Mesenchymal stem cell (in vitro differentiated cells and primary cell): ENCODE results near the gene CDH4.

ENCODE experiments used
- DNase-seq: peaks from one replicate; pipeline ENCODE4 v3.0.0-alpha.2; 2013
- H2AFZ ChIP-seq: one replicate; pipeline ENCODE4 v1.6.1; 2013; ENCODE audit warnings: low read depth, mild to moderate bottlenecking, control low read depth, inconsistent platforms, low read length, moderate library complexity
- H2AK5ac ChIP-seq: 2 replicates; pipeline ENCODE4 v1.6.1; 2013; ENCODE audit warnings: low read length, moderate library complexity, mild to moderate bottlenecking, inconsistent platforms; ENCODE audit not compliant: severe bottlenecking
- H2BK120ac ChIP-seq: one replicate; pipeline ENCODE4 v1.6.1; 2013; ENCODE audit warnings: low read depth, mild to moderate bottlenecking, inconsistent platforms, low read length, moderate library complexity
- H2BK12ac ChIP-seq, 2 experiments: one replicate each; pipeline ENCODE4 v1.6.1; 2013; ENCODE audit warnings: inconsistent platforms in 2 of 2, low read length in 2 of 2, mild to moderate bottlenecking in 2 of 2, moderate library complexity in 2 of 2, control low read depth in 1 of 2
- H2BK15ac ChIP-seq: one replicate; pipeline ENCODE4 v1.6.1; 2013; ENCODE audit warnings: mild to moderate bottlenecking, low read depth, inconsistent platforms; ENCODE audit not compliant: poor library complexity, severe bottlenecking
- H2BK5ac ChIP-seq: 2 replicates; pipeline ENCODE4 v1.6.1; 2013; ENCODE audit warnings: low read depth, mild to moderate bottlenecking, low read length, control low read depth, inconsistent platforms; ENCODE audit not compliant: poor library complexity, severe bottlenecking
- H3K14ac ChIP-seq, 2 experiments: one replicate each; pipeline ENCODE4 v1.6.1; 2013; ENCODE audit warnings: inconsistent platforms in 2 of 2, low read length in 2 of 2, control low read depth in 1 of 2, mild to moderate bottlenecking in 1 of 2, moderate library complexity in 1 of 2
- H3K18ac ChIP-seq, 2 experiments: one replicate each; pipeline ENCODE4 v1.6.1; 2013; ENCODE audit warnings: inconsistent platforms in 2 of 2, low read length in 2 of 2, control low read depth in 1 of 2, low read depth in 1 of 2, mild to moderate bottlenecking in 1 of 2
- H3K23ac ChIP-seq, 2 experiments: one replicate each; pipeline ENCODE4 v1.6.1; 2013; ENCODE audit warnings: inconsistent platforms in 2 of 2, low read length in 2 of 2, mild to moderate bottlenecking in 2 of 2, moderate library complexity in 2 of 2, control low read depth in 1 of 2
- H3K27ac ChIP-seq: 2 replicates; pipeline ENCODE4 v1.5.1; 2013; ENCODE audit warnings: mild to moderate bottlenecking, moderate library complexity, low read length, control low read depth, inconsistent platforms; ENCODE audit not compliant: poor library complexity, severe bottlenecking
- H3K27me3 ChIP-seq, 2 experiments: 2 replicates each; pipeline versions ENCODE4 v1.6.1 to v1.7.0; 2013; ENCODE audit warnings: low read length in 2 of 2, mild to moderate bottlenecking in 2 of 2, moderate library complexity in 2 of 2, control low read depth in 1 of 2, inconsistent platforms in 1 of 2; ENCODE audit not compliant: control insufficient read depth in 1 of 2, insufficient read depth in 1 of 2
- H3K36me3 ChIP-seq, 2 experiments: 2 replicates each; pipeline versions ENCODE4 v1.6.1 to v1.7.0; 2013; ENCODE audit warnings: low read length in 2 of 2, control low read depth in 1 of 2, inconsistent platforms in 1 of 2, low read depth in 1 of 2, mild to moderate bottlenecking in 1 of 2; ENCODE audit not compliant: insufficient read depth in 2 of 2, control insufficient read depth in 1 of 2
- H3K4ac ChIP-seq, 2 experiments: one replicate each; pipeline ENCODE4 v1.6.1; 2013; ENCODE audit warnings: inconsistent platforms in 2 of 2, low read length in 2 of 2, mild to moderate bottlenecking in 2 of 2, moderate library complexity in 2 of 2, control low read depth in 1 of 2, low read depth in 1 of 2
- H3K4me1 ChIP-seq: 2 replicates; pipeline ENCODE4 v1.6.1; 2013; ENCODE audit warnings: low read depth, low read length, control low read depth; ENCODE audit not compliant: control insufficient read depth, insufficient read depth
- H3K4me2 ChIP-seq: 2 replicates; pipeline ENCODE4 v1.6.1; 2013; ENCODE audit warnings: low read length, mild to moderate bottlenecking, inconsistent platforms; ENCODE audit not compliant: poor library complexity, severe bottlenecking
- H3K4me3 ChIP-seq, 2 experiments: 2 replicates each; pipeline versions ENCODE4 v1.5.1 to v1.7.0; 2013; ENCODE audit warnings: low read length in 2 of 2, mild to moderate bottlenecking in 2 of 2, control low read depth in 1 of 2, low read depth in 1 of 2; ENCODE audit not compliant: insufficient read depth in 1 of 2
- H3K79me1 ChIP-seq: replicated peaks from 2 replicates; pipeline ENCODE4 v1.6.1; 2013; ENCODE audit warnings: mild to moderate bottlenecking, control low read depth, low read length, inconsistent platforms; ENCODE audit not compliant: poor library complexity, severe bottlenecking
- H3K9ac ChIP-seq: 2 replicates; pipeline ENCODE4 v1.7.0; 2013; ENCODE audit warnings: mild to moderate bottlenecking, low read length, moderate library complexity
- H3K9me3 ChIP-seq: 2 replicates; pipeline ENCODE4 v1.7.0; 2013; ENCODE audit warnings: mild to moderate bottlenecking, low read length; ENCODE audit not compliant: control insufficient read depth
- H4K8ac ChIP-seq: one replicate; pipeline ENCODE4 v1.6.1; 2013; ENCODE audit warnings: inconsistent platforms, mild to moderate bottlenecking, low read length, moderate library complexity
- H4K91ac ChIP-seq: one replicate; pipeline ENCODE4 v1.6.1; 2013; ENCODE audit warnings: mild to moderate bottlenecking, low read length, inconsistent platforms
- WGBS: methylation state at CpG from one replicate; pipeline ENCODE4 v1.1.7; 2013; ENCODE audit warnings: mixed read lengths; 5-methylcytosine and 5-hydroxymethylcytosine counted together

Gene CDH4

GRCh38 chr20:61674121-61674520 lies 422.1 kb downstream of the CDH4 start:
- DNase-seq = no peak
- Histone ChIP-seq H3K4ac (no peak overlapping the region), H3K4me2 (no peak overlapping the region), H3K4me3 (no peak overlapping the region), H2BK15ac (no peak overlapping the region), H3K9ac (no peak overlapping the region), H3K79me1 (no peaks in the 10 kb centered on the region), H3K14ac (no peak overlapping the region), H3K4me1 (no peaks in the 10 kb centered on the region), H3K9me3 (peaks cover 4% of the 10 kb centered on the region), H2AFZ (no peak overlapping the region), H2BK12ac (no peak overlapping the region), H3K27ac (no peak overlapping the region), H2BK120ac (no peak overlapping the region), H4K91ac (no peak overlapping the region), H3K36me3 (no peaks in the 10 kb centered on the region), H2AK5ac (no peak overlapping the region), H3K27me3 (no peaks in the 10 kb centered on the region), H3K18ac (no peak overlapping the region), H3K23ac (no peak overlapping the region), H2BK5ac (no peak overlapping the region), H4K8ac (no peak overlapping the region)
- 87% methylated on average over 11 of the region's 11 CpGs for WGBS

- H2AK5ac ChIP-seq = no peak overlapping the region
- no peak overlapping the region for H3K23ac ChIP-seq
- no peak overlapping the region for H2BK5ac ChIP-seq
- H3K4ac ChIP-seq = no peak overlapping the region
- no peak overlapping the region for H3K14ac ChIP-seq
- no peak overlapping the region for H3K18ac ChIP-seq
- WGBS = 56% methylated on average over 3 of the region's 3 CpGs
- no peaks in the 10 kb centered on the region for H3K4me1 ChIP-seq
- H2BK120ac ChIP-seq = no peak overlapping the region
- H3K9me3 ChIP-seq = peaks cover 4% of the 10 kb centered on the region
- no peak overlapping the region for H3K4me3 ChIP-seq
- H3K36me3 ChIP-seq = no peaks in the 10 kb centered on the region
- H3K79me1 ChIP-seq = no peaks in the 10 kb centered on the region
- no peaks in the 10 kb centered on the region for H3K27me3 ChIP-seq
- no peak overlapping the region for H3K27ac ChIP-seq
- H3K9ac ChIP-seq = no peak overlapping the region
- no peak overlapping the region for H3K4me2 ChIP-seq
- DNase-seq = no peak
- H4K8ac ChIP-seq = no peak overlapping the region
- no peak overlapping the region for H2BK15ac ChIP-seq
- H4K91ac ChIP-seq = no peak overlapping the region
- no peak overlapping the region for H2BK12ac ChIP-seq
- H2AFZ ChIP-seq = no peak overlapping the region
Measured at GRCh38 chr20:61674688-61675087, 422.6 kb downstream of the CDH4 start.

DNA sequence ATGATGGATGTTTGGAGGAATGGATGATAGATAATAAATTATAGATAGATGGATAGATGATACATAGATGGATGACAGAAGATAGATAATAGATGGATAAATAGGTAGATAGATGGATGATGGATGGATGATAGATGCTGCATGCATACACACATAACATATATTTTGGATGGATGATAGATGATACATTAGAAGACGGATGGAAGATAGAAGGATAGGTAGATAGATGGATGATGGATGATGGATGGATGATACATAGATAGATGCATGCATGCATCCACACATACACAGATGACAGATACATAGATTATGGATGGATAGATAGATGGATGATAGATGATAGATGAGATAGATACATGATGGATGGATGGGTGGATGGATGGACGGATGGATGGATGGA lies 425.9 kb downstream of the CDH4 start:
- Histone ChIP-seq H3K23ac (no peak overlapping the region), H3K4ac (no peak overlapping the region), H2AK5ac (no peak overlapping the region), H3K9me3 (no peaks in the 10 kb centered on the region), H3K4me2 (no peak overlapping the region), H4K91ac (no peak overlapping the region), H2BK120ac (no peak overlapping the region), H3K4me1 (no peaks in the 10 kb centered on the region), H3K4me3 (no peak overlapping the region), H3K79me1 (no peaks in the 10 kb centered on the region), H3K27ac (no peak overlapping the region), H2BK15ac (no peak overlapping the region), H3K14ac (no peak overlapping the region), H3K36me3 (no peaks in the 10 kb centered on the region), H3K9ac (no peak overlapping the region), H3K27me3 (peaks cover 4 to 12% of the 10 kb centered on the region in 2 experiments), H4K8ac (no peak overlapping the region), H2AFZ (no peak overlapping the region), H2BK5ac (no peak overlapping the region), H2BK12ac (no peak overlapping the region), H3K18ac (no peak overlapping the region)
- DNase-seq = no peak
- 39% methylated on average over 2 of the region's 2 CpGs for WGBS

DNA sequence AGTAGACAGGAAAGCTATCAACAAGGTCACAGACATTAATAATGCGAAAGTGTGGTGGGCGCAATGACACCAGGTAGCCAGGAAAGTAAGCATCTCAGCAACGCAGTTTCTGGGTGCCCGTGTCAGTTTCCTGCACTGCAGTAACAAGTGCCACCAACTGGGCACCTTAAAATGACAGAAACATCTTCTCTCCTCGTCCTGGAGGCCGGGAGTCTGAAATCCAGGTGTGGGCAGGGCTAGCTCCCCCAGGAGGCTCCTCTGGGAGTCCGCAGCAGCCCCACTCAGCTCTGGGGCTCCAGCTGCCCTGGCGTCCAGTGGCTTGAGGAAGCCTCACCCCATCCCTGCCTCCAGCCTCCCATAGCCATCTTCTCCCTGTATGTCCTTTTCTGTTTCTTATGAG lies 426.4 kb downstream of the CDH4 start:
- WGBS = 87% methylated on average over 8 of the region's 8 CpGs
- no peak overlapping the region for H2AK5ac ChIP-seq
- H3K9me3 ChIP-seq = no peaks in the 10 kb centered on the region

More for the DNA sequence above, 426.4 kb downstream of the CDH4 start:
- Histone ChIP-seq H4K91ac (no peak overlapping the region), H3K79me1 (no peaks in the 10 kb centered on the region), H3K23ac (no peak overlapping the region), H3K14ac (no peak overlapping the region), H2BK120ac (no peak overlapping the region), H4K8ac (no peak overlapping the region), H2BK15ac (no peak overlapping the region), H3K27me3 (peaks cover 8 to 12% of the 10 kb centered on the region in 2 experiments), H3K4me3 (no peak overlapping the region), H3K9ac (no peak overlapping the region), H3K4me2 (no peak overlapping the region), H3K4me1 (no peaks in the 10 kb centered on the region), H3K36me3 (no peaks in the 10 kb centered on the region), H3K27ac (no peak overlapping the region), H2AFZ (no peak overlapping the region), H3K4ac (no peak overlapping the region), H2BK12ac (no peak overlapping the region), H3K18ac (no peak overlapping the region), H2BK5ac (no peak overlapping the region)
- no peak for DNase-seq
